PC-9 (cell line): ENCODE measurements around the gene MICOS13. TPM values are rescaled to one million over a fixed set of nuclear protein-coding genes. Genes with fewer than 3 reads are reported as not detected.

ENCODE experiments used
- BruUV-seq: library from RNA; stranded (reverse); fragments of 400-500 nt; replicated peaks from 2 replicates; lab custom pipeline; 2021; lab: Mats Ljungman, UMichigan
- CTCF ChIA-PET: fragments of 300-600 bp; sonication (Branson Sonifier 250); formaldehyde crosslinking; loops from one replicate; lab custom pipeline; 2022; ENCODE audit warnings: antibody characterized with exemption; lab: Charles Lee
- POLR2A ChIA-PET: fragments of 300-600 bp; sonication (Branson Sonifier 250); formaldehyde crosslinking; loops from one replicate; lab custom pipeline; 2022; ENCODE audit warnings: antibody characterized with exemption; ENCODE audit not compliant: unreplicated experiment; lab: Charles Lee
- DNase-seq, 2 experiments: peaks; one replicate each; pipeline versions ENCODE4 v3.0.0 to v3.0.0-alpha.2; 2015 to 2022; ENCODE audit warnings: mixed read lengths in 1 of 2
- H2AFZ ChIP-seq: fragments of 200-600 bp; sonication (generic); 2 replicates; pipeline ENCODE4 v1.8.1; 2017; ENCODE audit warnings: antibody characterized with exemption
- H3F3A ChIP-seq: fragments of 200-600 bp; sonication (generic); 2 replicates; pipeline ENCODE4 v1.8.1; 2017; ENCODE audit warnings: antibody characterized with exemption, mild to moderate bottlenecking, low read depth; ENCODE audit not compliant: insufficient read depth
- H3K27ac ChIP-seq: fragments of 200-600 bp; sonication (generic); 2 replicates; pipeline ENCODE4 v1.6.1; 2016; ENCODE audit warnings: mixed run types
- H3K27me3 ChIP-seq: fragments of 200-600 bp; sonication (generic); 2 replicates; pipeline ENCODE4 v1.6.1; 2016; ENCODE audit warnings: low read depth, mixed run types; ENCODE audit not compliant: insufficient read depth
- H3K36me3 ChIP-seq: fragments of 200-600 bp; sonication (generic); 2 replicates; pipeline ENCODE4 v1.6.1; 2016; ENCODE audit warnings: low read depth, mixed run types
- H3K4me1 ChIP-seq: fragments of 200-600 bp; sonication (generic); replicated peaks from 2 replicates; pipeline ENCODE4 v1.6.1; 2016; ENCODE audit warnings: mixed run types; ENCODE audit not compliant: insufficient read depth
- H3K4me2 ChIP-seq: fragments of 200-600 bp; sonication (generic); 2 replicates; pipeline ENCODE4 v1.6.1; 2017; ENCODE audit warnings: mixed run types
- H3K4me3 ChIP-seq: fragments of 200-600 bp; sonication (generic); 2 replicates; pipeline ENCODE4 v1.6.1; 2016; ENCODE audit warnings: mixed run types
- H3K79me2 ChIP-seq: fragments of 200-600 bp; sonication (generic); 2 replicates; pipeline ENCODE4 v1.6.1; 2017; ENCODE audit warnings: low read depth, mixed run types
- H3K9me2 ChIP-seq: fragments of 200-600 bp; sonication (generic); 2 replicates; pipeline ENCODE4 v1.8.1; 2017; ENCODE audit warnings: mild to moderate bottlenecking; ENCODE audit not compliant: insufficient read depth
- H3K9me3 ChIP-seq: fragments of 200-600 bp; sonication (generic); 2 replicates; pipeline ENCODE4 v1.8.1; 2016; ENCODE audit warnings: low read depth; ENCODE audit not compliant: insufficient read depth
- H4K20me1 ChIP-seq: fragments of 200-600 bp; sonication (generic); 2 replicates; pipeline ENCODE4 v1.8.1; 2017; ENCODE audit not compliant: insufficient read depth
- EZH2 ChIP-seq: fragments of 200-600 bp; sonication (generic); IDR thresholded peaks from 2 replicates; pipeline ENCODE4 v1.8.0; 2017; ENCODE audit warnings: antibody characterized with exemption, low read depth
- intact Hi-C: fragments of 100-400 bp; cut with micrococcal nuclease; formaldehyde crosslinking; loops from one replicate; pipeline ENCODE4 v1.10.0; 2022; ENCODE audit not compliant: unreplicated experiment
- total RNA-seq: library from RNA; stranded (reverse); gene quantifications from 2 replicates; pipeline ENCODE4 v1.2.3, GENCODE V29; 2021
- TF ChIP-seq, protein P1 (sequence below): fragments of 200-600 bp; sonication (generic); conservative IDR thresholded peaks from 2 replicates; pipeline ENCODE4 v1.6.1; 2017; ENCODE audit warnings: mixed run types, antibody characterized with exemption, mild to moderate bottlenecking, moderate library complexity

MICOS13 gene
- total RNA-seq, 1 experiment from 2014 or later: 34.7 TPM

DNA sequence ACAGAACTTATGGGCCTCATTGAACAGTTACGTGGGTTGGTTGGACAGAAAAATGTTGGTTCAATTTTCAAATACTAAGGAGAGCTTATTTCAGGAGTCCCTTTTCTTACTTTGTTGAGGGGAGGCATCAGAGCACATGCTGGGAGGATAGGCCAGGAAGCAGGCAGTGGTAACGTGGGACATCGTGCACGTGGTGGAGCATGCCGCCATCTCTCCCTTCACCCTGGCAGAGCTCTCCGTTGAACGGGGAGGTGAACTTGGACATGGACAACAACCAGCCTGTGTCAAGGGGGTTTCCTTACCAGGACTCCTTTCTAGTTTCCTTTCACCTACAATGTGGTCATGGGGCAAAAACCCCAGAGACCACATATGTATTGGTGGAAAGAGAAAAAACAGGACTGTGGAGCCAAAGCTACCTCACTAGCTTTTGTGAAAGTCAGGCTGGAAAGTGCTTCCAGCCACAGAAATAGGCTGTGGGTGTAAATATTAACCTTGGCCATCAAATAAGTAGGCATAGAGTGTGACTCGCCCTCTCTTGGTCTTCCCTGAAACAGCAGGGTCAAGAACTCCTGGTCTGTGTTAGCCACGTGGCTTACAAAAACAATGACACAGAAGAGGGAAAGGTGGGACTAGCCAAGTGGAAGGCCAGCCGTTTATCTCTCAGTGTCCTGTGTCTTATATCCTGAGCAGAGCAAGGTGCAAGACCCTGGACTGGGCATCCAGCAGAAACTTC lies 14.4 kb downstream of the MICOS13 start:
- no peak for DNase-seq
- no peaks in the 10 kb centered on the region for H3K79me2 ChIP-seq
- H2AFZ ChIP-seq: no peak overlapping the region
- H3K9me2 ChIP-seq: no peaks in the 10 kb centered on the region
- H3F3A ChIP-seq: no peaks in the 10 kb centered on the region
- H3K36me3 ChIP-seq: no peaks in the 10 kb centered on the region
- no peaks in the 10 kb centered on the region for H3K27me3 ChIP-seq
- BruUV-seq: no TSS peak
- no peak overlapping the region for H3K27ac ChIP-seq
- no peaks in the 10 kb centered on the region for H3K9me3 ChIP-seq
- TF ChIP-seq EZH2: no peak
- H3K4me1 ChIP-seq: no peaks in the 10 kb centered on the region
- H3K4me2 ChIP-seq: no peak overlapping the region
- CTCF ChIA-PET: no interaction called here
- intact Hi-C loops: no loop called here
- POLR2A ChIA-PET: interaction anchor here (0.6 kb wide), 2 partner anchors 207 to 432 kb away, joined by 3 to 9 read pairs; no protein-coding TSS in a partner anchor
- H4K20me1 ChIP-seq: no peaks in the 10 kb centered on the region; the same call in 1 of the 2 replicates
- H3K4me3 ChIP-seq: no peak overlapping the region

- no peaks in the 10 kb centered on the region for H3K79me2 ChIP-seq
- no peaks in the 10 kb centered on the region for H3K9me3 ChIP-seq
- POLR2A ChIA-PET: interaction anchor here (0.7 kb wide), 1 partner anchor 23 kb away, joined by 3 read pairs; no protein-coding TSS in a partner anchor
- no peak overlapping the region for H3K4me2 ChIP-seq
- no peaks in the 10 kb centered on the region for H3K27me3 ChIP-seq
- no peaks in the 10 kb centered on the region for H3K4me1 ChIP-seq
- intact Hi-C loops: no loop called here
- CTCF ChIA-PET: no interaction called here
- no peak overlapping the region for H2AFZ ChIP-seq
- TF ChIP-seq EZH2: no peak
- TF ChIP-seq, protein P1, sequence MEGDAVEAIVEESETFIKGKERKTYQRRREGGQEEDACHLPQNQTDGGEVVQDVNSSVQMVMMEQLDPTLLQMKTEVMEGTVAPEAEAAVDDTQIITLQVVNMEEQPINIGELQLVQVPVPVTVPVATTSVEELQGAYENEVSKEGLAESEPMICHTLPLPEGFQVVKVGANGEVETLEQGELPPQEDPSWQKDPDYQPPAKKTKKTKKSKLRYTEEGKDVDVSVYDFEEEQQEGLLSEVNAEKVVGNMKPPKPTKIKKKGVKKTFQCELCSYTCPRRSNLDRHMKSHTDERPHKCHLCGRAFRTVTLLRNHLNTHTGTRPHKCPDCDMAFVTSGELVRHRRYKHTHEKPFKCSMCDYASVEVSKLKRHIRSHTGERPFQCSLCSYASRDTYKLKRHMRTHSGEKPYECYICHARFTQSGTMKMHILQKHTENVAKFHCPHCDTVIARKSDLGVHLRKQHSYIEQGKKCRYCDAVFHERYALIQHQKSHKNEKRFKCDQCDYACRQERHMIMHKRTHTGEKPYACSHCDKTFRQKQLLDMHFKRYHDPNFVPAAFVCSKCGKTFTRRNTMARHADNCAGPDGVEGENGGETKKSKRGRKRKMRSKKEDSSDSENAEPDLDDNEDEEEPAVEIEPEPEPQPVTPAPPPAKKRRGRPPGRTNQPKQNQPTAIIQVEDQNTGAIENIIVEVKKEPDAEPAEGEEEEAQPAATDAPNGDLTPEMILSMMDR: no peak
- H3K36me3 ChIP-seq: no peaks in the 10 kb centered on the region
- BruUV-seq: no TSS peak
- DNase-seq: no peak
- no peak overlapping the region for H3K27ac ChIP-seq
- no peaks in the 10 kb centered on the region for H3F3A ChIP-seq
- no peaks in the 10 kb centered on the region; the same call in 1 of the 2 replicates for H4K20me1 ChIP-seq
- no peak overlapping the region for H3K4me3 ChIP-seq
- no peaks in the 10 kb centered on the region for H3K9me2 ChIP-seq
Observed at GRCh38 chr19:5664515-5664914, 15.8 kb downstream of the MICOS13 start.

- H3F3A ChIP-seq: no peaks in the 10 kb centered on the region
- BruUV-seq: no TSS peak
- no peak for DNase-seq
- H3K4me2 ChIP-seq: no peak overlapping the region
- H3K4me1 ChIP-seq: no peaks in the 10 kb centered on the region
- TF ChIP-seq EZH2: no peak
- TF ChIP-seq, protein P1: no peak
- H3K9me3 ChIP-seq: no peaks in the 10 kb centered on the region
- POLR2A ChIA-PET: no interaction called here
- no peak overlapping the region for H3K4me3 ChIP-seq
- intact Hi-C loops: no loop called here
- no peaks in the 10 kb centered on the region; the same call in 1 of the 2 replicates for H4K20me1 ChIP-seq
- no peak overlapping the region for H3K27ac ChIP-seq
- no peaks in the 10 kb centered on the region for H3K27me3 ChIP-seq
- no peaks in the 10 kb centered on the region for H3K9me2 ChIP-seq
- no peaks in the 10 kb centered on the region for H3K36me3 ChIP-seq
- CTCF ChIA-PET: no interaction called here
- no peaks in the 10 kb centered on the region for H3K79me2 ChIP-seq
- no peak overlapping the region for H2AFZ ChIP-seq
Observed at GRCh38 chr19:5663904-5664303, 16.4 kb downstream of the MICOS13 start.
